OCI-LY1 (cell line): Measurements from ENCODE around the gene JAKMIP1.

Source experiments
- H2AFZ ChIP-seq: fragments of 200-600 bp; sonication (generic), shearing (Covaris generic); 2 replicates; pipeline ENCODE4 v1.6.0; 2014; ENCODE audit warnings: antibody characterized with exemption, mild to moderate bottlenecking, low read length
- H3F3A ChIP-seq: fragments of 200-600 bp; sonication (generic), shearing (Covaris generic); 2 replicates; pipeline ENCODE4 v1.6.0; 2014; ENCODE audit warnings: mild to moderate bottlenecking, antibody characterized with exemption, low read length, moderate library complexity; ENCODE audit not compliant: insufficient read depth
- H3K27ac ChIP-seq: fragments of 200-600 bp; sonication (generic); 2 replicates; pipeline ENCODE4 v1.5.1; 2014; ENCODE audit warnings: low read length, mixed run types, mild to moderate bottlenecking, low read depth; ENCODE audit not compliant: poor library complexity, severe bottlenecking
- H3K27me3 ChIP-seq: fragments of 200-600 bp; sonication (generic); 2 replicates; pipeline ENCODE4 v1.6.0; 2014; ENCODE audit warnings: antibody characterized with exemption, mild to moderate bottlenecking, low read length, moderate library complexity; ENCODE audit not compliant: insufficient read depth
- H3K36me3 ChIP-seq: fragments of 200-600 bp; sonication (generic); 2 replicates; pipeline ENCODE4 v1.6.1; 2014; ENCODE audit warnings: mild to moderate bottlenecking, antibody characterized with exemption, low read length, moderate library complexity, mixed read lengths; ENCODE audit not compliant: insufficient read depth
- H3K4me1 ChIP-seq: fragments of 200-600 bp; sonication (generic); 2 replicates; pipeline ENCODE4 v1.5.1; 2014; ENCODE audit warnings: mild to moderate bottlenecking, low read length, moderate library complexity; ENCODE audit not compliant: insufficient read depth, severe bottlenecking
- H3K4me2 ChIP-seq: fragments of 200-600 bp; sonication (generic), shearing (Covaris generic); 2 replicates; pipeline ENCODE4 v1.6.1; 2014; ENCODE audit warnings: low read length
- H3K4me3 ChIP-seq: fragments of 200-600 bp; sonication (generic); 2 replicates; pipeline ENCODE4 v1.5.1; 2014; ENCODE audit warnings: low read length, low read depth, mild to moderate bottlenecking, mixed read lengths; ENCODE audit not compliant: poor library complexity, severe bottlenecking
- H3K79me2 ChIP-seq: fragments of 200-600 bp; shearing (Covaris generic); 2 replicates; pipeline ENCODE4 v1.6.1; 2016; ENCODE audit warnings: mixed run types, low read length, mixed read lengths; ENCODE audit not compliant: insufficient read depth
- H3K9ac ChIP-seq: fragments of 200-600 bp; sonication (generic), shearing (Covaris generic); 2 replicates; pipeline ENCODE4 v1.6.1; 2014; ENCODE audit warnings: mild to moderate bottlenecking, low read length, mixed read lengths
- H3K9me2 ChIP-seq: fragments of 200-600 bp; sonication (generic), shearing (Covaris generic); 2 replicates; pipeline ENCODE4 v1.6.1; 2014; ENCODE audit warnings: low read depth, mild to moderate bottlenecking, low read length, mixed read lengths
- H3K9me3 ChIP-seq: fragments of 200-600 bp; shearing (Covaris generic); 2 replicates; pipeline ENCODE4 v1.6.1; 2014; ENCODE audit warnings: low read length, mixed read lengths
- H4K20me1 ChIP-seq: fragments of 200-600 bp; sonication (generic), shearing (Covaris generic); 2 replicates; pipeline ENCODE4 v1.6.0; 2016; ENCODE audit warnings: mild to moderate bottlenecking, low read length; ENCODE audit not compliant: insufficient read depth
- EZH2 ChIP-seq: fragments of 200-600 bp; sonication (generic), shearing (Covaris generic); IDR thresholded peaks from 2 replicates; pipeline ENCODE4 v1.8.0; 2017; ENCODE audit warnings: borderline replicate concordance, mixed run types, mild to moderate bottlenecking, antibody characterized with exemption, low read length, moderate library complexity, mixed read lengths
- TF ChIP-seq, protein P1 (sequence below): fragments of 200-600 bp; sonication (generic), shearing (Covaris generic); IDR thresholded peaks from 2 replicates; pipeline ENCODE4 v1.5.1; 2017; ENCODE audit warnings: mild to moderate bottlenecking, antibody characterized with exemption, low read length, moderate library complexity, mixed read lengths

The JAKMIP1 gene

DNA sequence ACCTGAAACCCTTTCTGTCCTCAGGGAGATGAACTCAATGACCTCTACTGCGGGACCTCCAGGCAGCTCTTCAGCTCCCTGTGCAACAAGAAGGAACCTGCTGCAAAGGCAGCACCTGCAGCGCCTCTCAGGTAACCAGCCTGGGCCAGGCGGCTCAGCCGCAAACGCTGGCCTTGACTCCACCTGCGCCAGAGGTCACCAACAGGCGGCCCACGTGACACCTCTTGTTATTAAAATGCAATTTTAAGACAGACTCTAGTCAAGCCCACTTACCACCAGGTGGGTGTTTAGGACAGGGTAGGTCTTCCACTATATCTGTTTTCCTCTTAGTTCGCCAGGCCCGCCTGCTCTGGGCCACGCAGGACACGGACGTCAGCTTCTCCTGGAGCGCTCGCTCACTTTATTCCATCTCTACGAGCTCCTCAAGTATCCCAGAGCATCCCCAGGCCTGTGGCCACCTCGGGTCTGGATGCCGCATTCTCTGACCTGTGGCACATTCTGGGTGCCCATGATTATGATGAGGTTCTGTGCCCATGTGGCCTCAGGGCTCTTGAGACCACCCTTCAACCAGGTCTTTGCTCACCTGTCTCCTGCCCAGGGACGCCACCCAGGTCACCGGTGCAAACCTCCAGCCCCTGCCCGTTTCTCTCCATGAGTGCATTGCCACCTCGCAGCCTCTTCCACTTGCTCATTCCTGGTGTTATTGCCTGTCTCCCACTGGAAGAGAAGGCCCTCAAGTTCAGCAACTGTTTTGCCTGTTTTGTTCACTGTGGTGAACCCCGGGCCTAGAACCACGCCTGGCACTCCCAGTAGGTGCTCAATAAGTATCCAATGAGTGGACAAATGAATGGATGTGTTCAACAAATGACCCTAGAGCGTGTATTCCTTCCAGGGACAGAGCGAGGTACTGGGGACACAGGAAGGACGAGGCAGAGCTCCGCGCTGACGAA lies 32.8 kb upstream of the JAKMIP1 start:
- Histone ChIP-seq H2AFZ (no peak overlapping the region), H3K4me3 (no peak overlapping the region), H3K4me1 (no peaks in the 10 kb centered on the region), H3K79me2 (no peaks in the 10 kb centered on the region), H3K9me3 (no peaks in the 10 kb centered on the region), H4K20me1 (no peaks in the 10 kb centered on the region), H3K9me2 (no peaks in the 10 kb centered on the region), H3K27me3 (no peaks in the 10 kb centered on the region), H3K9ac (no peak overlapping the region), H3K4me2 (no peak overlapping the region), H3K27ac (no peak overlapping the region), H3K36me3 (no peaks in the 10 kb centered on the region), H3F3A (no peaks in the 10 kb centered on the region)
- TF ChIP-seq EZH2 = no peak
- TF ChIP-seq, protein P1, sequence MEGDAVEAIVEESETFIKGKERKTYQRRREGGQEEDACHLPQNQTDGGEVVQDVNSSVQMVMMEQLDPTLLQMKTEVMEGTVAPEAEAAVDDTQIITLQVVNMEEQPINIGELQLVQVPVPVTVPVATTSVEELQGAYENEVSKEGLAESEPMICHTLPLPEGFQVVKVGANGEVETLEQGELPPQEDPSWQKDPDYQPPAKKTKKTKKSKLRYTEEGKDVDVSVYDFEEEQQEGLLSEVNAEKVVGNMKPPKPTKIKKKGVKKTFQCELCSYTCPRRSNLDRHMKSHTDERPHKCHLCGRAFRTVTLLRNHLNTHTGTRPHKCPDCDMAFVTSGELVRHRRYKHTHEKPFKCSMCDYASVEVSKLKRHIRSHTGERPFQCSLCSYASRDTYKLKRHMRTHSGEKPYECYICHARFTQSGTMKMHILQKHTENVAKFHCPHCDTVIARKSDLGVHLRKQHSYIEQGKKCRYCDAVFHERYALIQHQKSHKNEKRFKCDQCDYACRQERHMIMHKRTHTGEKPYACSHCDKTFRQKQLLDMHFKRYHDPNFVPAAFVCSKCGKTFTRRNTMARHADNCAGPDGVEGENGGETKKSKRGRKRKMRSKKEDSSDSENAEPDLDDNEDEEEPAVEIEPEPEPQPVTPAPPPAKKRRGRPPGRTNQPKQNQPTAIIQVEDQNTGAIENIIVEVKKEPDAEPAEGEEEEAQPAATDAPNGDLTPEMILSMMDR = no peak

DNA sequence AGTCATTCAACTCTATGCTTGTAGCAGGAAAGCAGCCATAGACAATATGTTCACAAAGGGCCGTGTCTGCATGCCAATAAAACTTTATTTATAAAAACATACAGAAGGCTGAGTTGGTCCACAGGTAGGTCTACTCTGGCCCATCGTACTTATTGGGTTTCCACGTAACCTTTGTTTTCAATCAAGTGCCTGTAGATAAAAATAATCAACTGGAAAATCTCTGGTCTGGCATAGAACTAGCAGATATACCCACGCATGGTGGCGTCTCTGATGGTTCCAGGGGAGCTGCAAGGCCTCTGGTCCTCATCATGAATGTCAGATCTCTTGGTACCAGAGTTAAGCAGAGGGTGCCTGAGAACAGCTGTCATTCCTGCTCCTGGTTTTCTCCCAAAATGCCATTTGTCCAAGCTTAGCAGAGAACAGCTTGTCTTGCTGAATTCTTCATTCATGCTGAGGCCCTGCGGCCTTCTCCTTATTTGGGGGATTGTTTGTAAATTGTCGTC lies 31.4 kb upstream of the JAKMIP1 start:
- H3K27me3 ChIP-seq = no peaks in the 10 kb centered on the region
- no peaks in the 10 kb centered on the region for H3K36me3 ChIP-seq
- H3K9me3 ChIP-seq = no peaks in the 10 kb centered on the region
- H3K27ac ChIP-seq = no peak overlapping the region
- no peak overlapping the region for H3K4me3 ChIP-seq
- no peak overlapping the region for H3K9ac ChIP-seq
- H3K4me1 ChIP-seq = no peaks in the 10 kb centered on the region
- no peak overlapping the region for H2AFZ ChIP-seq
- H3K4me2 ChIP-seq = no peak overlapping the region
- H3K79me2 ChIP-seq = no peaks in the 10 kb centered on the region
- H4K20me1 ChIP-seq = no peaks in the 10 kb centered on the region
- H3K9me2 ChIP-seq = no peaks in the 10 kb centered on the region
- no peaks in the 10 kb centered on the region for H3F3A ChIP-seq
- TF ChIP-seq, protein P1 = no peak
- no peak for TF ChIP-seq EZH2

DNA sequence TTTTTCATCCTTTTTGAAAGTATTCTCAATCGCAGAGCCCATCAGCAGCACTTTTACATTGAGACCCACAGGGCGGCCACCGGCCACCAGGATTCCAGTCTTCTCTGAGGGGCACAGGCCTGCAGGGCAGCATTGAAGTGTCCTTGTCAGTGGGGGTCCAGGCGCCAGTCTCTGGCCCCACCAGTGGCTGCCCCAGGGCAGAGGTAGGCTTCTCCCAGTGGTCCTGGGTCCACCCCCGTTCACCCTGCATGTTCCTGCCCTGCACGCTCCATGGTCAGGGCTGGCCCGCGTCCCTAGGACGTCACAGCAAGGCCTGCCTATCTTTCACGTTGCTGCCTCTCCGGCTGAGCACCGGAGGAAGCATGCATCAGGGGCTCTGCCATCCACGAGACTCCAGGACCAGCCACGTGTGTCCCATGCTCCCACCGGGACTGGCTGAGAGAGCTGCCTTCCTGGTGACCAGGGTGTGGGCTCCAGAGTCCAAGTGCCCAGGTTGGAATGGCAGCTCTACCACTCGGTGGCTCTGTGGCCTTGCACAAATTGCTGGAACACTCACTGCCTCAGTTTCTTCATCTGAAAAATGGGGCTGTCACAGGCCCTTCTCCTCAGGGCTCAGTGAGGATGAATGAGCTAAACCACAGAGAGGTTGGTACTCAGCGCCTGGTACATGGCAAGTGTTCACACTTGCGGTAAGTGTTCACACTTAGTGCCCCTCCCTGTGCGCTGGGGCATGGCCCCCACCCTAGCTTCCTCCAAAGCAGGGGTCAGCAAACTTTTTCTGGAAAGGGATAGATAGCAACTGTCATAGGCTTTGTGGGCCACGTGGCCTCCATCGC lies 30.7 kb upstream of the JAKMIP1 start:
- no peaks in the 10 kb centered on the region for H3K4me1 ChIP-seq
- no peaks in the 10 kb centered on the region for H3F3A ChIP-seq
- no peak overlapping the region for H2AFZ ChIP-seq

More for the DNA sequence above, 30.7 kb upstream of the JAKMIP1 start:
- no peaks in the 10 kb centered on the region for H4K20me1 ChIP-seq
- no peaks in the 10 kb centered on the region for H3K27me3 ChIP-seq
- H3K4me2 ChIP-seq = no peak overlapping the region
- no peaks in the 10 kb centered on the region for H3K79me2 ChIP-seq
- H3K9ac ChIP-seq = no peak overlapping the region
- H3K9me2 ChIP-seq = no peaks in the 10 kb centered on the region
- H3K27ac ChIP-seq = no peak overlapping the region
- H3K36me3 ChIP-seq = no peaks in the 10 kb centered on the region
- no peaks in the 10 kb centered on the region for H3K9me3 ChIP-seq
- no peak for TF ChIP-seq EZH2
- TF ChIP-seq, protein P1 = no peak
- H3K4me3 ChIP-seq = no peak overlapping the region
